Measurements from ENCODE around the gene SLC29A2.

The SLC29A2 gene

DNA sequence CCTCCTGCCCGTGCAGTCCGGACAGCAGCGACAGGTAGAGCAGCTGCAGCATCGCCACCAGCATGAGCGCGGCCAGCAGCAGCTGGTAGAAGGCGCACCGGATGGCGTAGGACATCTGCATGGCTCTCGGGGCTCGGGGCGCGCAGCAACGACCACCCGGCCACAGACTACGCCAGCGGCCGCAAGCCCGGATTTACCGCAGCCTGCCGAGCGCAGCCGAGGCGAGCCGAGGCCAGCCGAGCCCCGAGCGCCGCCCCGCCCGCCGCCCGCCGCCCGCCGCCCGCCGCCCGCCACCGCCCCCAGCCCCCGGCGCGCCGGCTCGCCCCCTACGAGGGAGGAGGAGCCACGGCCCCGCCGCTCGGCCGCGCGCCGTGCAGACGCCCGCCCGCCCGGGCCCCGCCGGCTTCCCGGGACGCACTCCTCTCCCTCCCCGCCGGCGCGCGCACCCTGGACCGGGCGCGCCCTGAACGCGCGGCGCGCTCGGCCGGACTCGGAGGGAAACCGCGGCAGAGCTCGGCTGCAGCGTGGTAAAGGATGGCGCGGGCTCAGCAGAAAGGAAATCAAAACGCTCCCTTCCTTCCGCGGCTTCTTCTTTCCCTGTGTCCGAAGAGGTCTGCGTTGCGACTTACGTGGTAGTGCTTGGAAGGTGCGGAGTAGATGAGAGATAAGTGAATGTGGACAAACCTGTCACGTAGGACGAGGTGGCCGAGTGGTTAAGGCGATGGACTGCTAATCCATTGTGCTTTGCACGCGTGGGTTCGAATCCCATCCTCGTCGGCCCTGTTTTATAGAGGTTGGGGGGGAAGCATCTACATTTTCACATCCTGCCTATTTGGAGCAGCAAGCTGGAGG lies 23.9 kb downstream of the SLC29A2 start, which contains the start of gene B4GAT1:
Gene B4GAT1 (minus strand): TSS at position 205 of the 852 bp plus-strand sequence. CDS start 84 bp downstream, at position 121.
- peak within 1 kb of the TSS; percentile 99 for H3K27ac Mint-ChIP-seq
- peaks cover 2 to 4% of the 10 kb centered on the region in 2 donors for H3K9me3 Mint-ChIP-seq
- peak within 1 kb of the TSS; percentile 85 to 92 for H3K4me3 Mint-ChIP-seq
- H3K27me3 Mint-ChIP-seq, result peaks cover 5 to 7% of the 10 kb centered on the region in 2 donors
- peak; percentile 88 for DNase-seq
- peaks cover 22 to 40% of the 10 kb centered on the region in 2 donors for H3K4me1 Mint-ChIP-seq
- H3K36me3 Mint-ChIP-seq, result peaks cover 7 to 14% of the 10 kb centered on the region in 2 donors
- peak; percentile 68 to 70 for ATAC-seq (replicated peaks)

DNA sequence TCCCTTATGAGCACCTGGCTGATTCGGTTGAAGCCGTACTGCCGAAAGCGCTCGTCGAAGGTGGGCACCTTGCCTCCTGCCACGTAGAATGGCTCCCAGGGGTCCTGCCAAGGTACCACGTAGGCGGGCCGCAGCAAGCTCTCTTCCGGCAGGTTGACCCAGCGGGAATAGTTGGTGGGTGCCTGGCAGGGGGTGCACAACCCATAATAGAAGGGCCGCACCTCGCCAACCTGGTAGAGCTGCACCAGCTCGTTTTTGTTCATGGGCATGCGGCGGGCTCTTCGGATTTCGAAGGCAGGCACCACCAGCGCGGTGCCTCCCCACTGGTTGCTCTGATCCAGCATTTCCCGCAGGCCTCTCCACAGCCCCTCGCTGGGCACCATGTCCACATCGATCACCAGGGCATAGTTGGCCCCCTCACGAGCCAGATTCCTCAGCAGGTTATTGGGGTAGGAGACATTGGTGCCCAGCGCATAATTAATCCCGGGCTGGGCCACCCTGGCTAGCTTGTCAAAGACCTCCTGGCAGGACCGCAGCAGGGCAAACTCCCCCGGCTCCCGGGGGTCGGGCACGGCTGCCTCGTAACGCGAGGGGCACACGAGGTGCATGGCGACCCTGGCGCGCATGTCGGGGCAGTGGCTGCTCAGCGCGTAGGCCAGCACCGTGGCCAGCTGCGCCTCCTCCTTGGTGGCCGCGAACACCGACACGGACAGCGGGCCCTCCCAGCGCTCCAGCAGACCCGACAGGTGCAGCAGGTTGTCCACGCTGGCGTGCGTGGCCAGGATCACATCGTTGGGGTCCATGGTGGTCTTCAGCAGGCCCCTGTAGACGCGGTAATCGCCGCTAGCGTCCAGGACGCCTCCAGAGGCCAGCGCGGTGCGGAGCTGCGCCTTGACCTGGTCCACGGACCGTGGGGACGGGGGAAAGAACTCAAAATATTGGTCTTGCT lies 24.8 kb downstream of the SLC29A2 start:
- Mint-ChIP-seq H3K36me3 (peaks cover 12 to 23% of the 10 kb centered on the region in 2 donors), H3K27me3 (peaks cover 5 to 7% of the 10 kb centered on the region in 2 donors), H3K27ac (peak overlapping the region; percentile 86), H3K4me1 (peaks cover 27 to 45% of the 10 kb centered on the region in 2 donors), H3K4me3 (peak overlapping the region; percentile 80 to 82), H3K9me3 (peaks cover 2 to 4% of the 10 kb centered on the region in 2 donors)
- DNase-seq, result no peak
- no peak for ATAC-seq (replicated peaks)

DNA sequence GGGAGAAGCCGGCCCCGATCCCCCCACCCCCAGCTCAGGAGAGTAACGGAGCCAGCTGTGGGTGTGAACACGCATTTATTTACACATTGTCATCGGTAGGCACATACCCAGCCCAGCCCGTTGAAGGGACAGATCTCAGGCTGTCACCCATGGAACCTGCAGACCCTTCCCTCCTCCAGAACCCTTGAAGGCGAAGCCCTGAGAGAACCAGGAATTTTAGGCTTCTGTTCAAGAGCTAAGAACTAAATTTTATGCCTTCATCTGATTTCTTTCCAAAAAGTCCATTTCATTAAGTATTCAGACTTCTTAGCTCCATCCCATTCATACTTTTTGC lies 26.3 kb downstream of the SLC29A2 start:
- peaks cover 30 to 50% of the 10 kb centered on the region in 2 donors for H3K4me1 Mint-ChIP-seq
- H3K4me3 Mint-ChIP-seq, result peak overlapping the region; percentile 94 to 97
- peak; percentile 6 to 9 for ATAC-seq (replicated peaks)
- DNase-seq, result no peak
- H3K9me3 Mint-ChIP-seq, result peaks cover 2 to 4% of the 10 kb centered on the region in 2 donors
- peaks cover 5 to 7% of the 10 kb centered on the region in 2 donors for H3K27me3 Mint-ChIP-seq
- peaks cover 19 to 34% of the 10 kb centered on the region in 2 donors for H3K36me3 Mint-ChIP-seq
- H3K27ac Mint-ChIP-seq, result peak overlapping the region; percentile 98

GRCh38 chr11:66344550-66345315 lies 26.8 kb downstream of the SLC29A2 start, which contains the start of gene BRMS1:
Gene BRMS1 (minus strand): TSS chr11:66345104. CDS start chr11:66342234, 2,870 bp downstream.
- Mint-ChIP-seq H3K27me3 (peaks cover 5 to 7% of the 10 kb centered on the region in 2 donors), H3K27ac (peak within 1 kb of the TSS; percentile 98), H3K9me3 (peaks cover 2 to 4% of the 10 kb centered on the region in 2 donors), H3K4me1 (peaks cover 30 to 50% of the 10 kb centered on the region in 2 donors), H3K4me3 (peak within 1 kb of the TSS; percentile 94 to 97), H3K36me3 (peaks cover 24 to 37% of the 10 kb centered on the region in 2 donors)
- peak; percentile 89 for DNase-seq
- ATAC-seq (replicated peaks), result peak; percentile 82 to 85

GRCh38 chr11:66343176-66343575 lies 28.4 kb downstream of the SLC29A2 start:
- peak overlapping the region; percentile 43 for H3K27ac Mint-ChIP-seq
- H3K4me1 Mint-ChIP-seq, result peaks cover 27 to 43% of the 10 kb centered on the region in 2 donors
- ATAC-seq (replicated peaks), result no peak
- no peak for DNase-seq
- H3K4me3 Mint-ChIP-seq, result peak overlapping the region; percentile 52 to 60
- peaks cover 5 to 6% of the 10 kb centered on the region in 2 donors for H3K27me3 Mint-ChIP-seq
- H3K36me3 Mint-ChIP-seq, result peaks cover 34 to 46% of the 10 kb centered on the region in 2 donors
- peaks cover 2 to 4% of the 10 kb centered on the region in 2 donors for H3K9me3 Mint-ChIP-seq

GRCh38 chr11:66341502-66342126 lies 29.9 kb downstream of the SLC29A2 start:
- ATAC-seq (replicated peaks) (no peak), DNase-seq (no peak)
- H3K4me1 Mint-ChIP-seq, result peaks cover 30 to 50% of the 10 kb centered on the region in 2 donors
- peaks cover 40 to 53% of the 10 kb centered on the region in 2 donors for H3K36me3 Mint-ChIP-seq
- peaks cover 0 to 3% of the 10 kb centered on the region in 2 donors for H3K27me3 Mint-ChIP-seq
- H3K9me3 Mint-ChIP-seq, result no peaks in the 10 kb centered on the region
- no peak overlapping the region for H3K4me3 Mint-ChIP-seq
- no peak overlapping the region for H3K27ac Mint-ChIP-seq

DNA sequence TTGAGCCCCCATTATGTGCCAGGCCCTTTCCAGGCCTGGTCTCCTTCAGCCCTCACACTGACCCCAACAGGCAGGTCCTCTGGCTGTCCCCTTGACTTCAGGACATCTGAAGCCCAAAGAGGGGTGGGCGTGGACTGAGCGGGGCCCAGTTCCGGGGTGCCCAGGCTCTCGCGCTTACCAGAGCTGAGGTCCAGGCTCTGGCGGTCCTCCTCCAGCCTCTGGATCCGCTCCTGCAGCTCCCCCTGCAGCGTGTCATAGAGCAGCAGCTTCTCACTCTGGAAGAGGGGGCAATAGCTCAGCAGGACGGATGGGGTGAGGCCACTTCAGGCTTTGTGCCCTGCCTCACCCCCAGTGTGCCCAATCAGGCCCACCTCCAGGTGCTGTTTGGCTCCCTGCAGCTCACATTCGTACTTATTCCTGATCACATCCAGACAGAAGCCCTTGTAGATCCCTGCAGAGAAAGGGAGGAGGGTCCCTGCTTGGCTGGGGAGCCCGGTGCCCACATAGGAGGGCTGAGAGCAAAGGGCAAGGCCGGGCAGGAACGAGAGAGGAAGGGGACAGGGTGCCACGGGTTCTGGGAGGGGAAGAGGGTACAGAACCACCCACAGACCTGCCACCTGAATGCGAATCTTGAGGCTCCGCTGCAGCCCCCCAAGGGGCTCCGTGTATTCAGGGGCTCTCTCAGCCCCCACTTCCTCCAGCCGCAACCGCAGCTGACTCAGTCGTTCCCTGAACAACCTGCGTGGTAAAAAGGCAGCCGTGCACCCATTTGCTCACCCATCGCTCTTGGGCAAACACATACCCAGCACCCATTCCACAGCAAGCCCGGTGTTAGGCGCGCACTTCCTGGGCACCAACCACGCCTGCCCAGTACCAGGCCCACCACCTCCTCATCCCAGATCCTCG lies 30.7 kb downstream of the SLC29A2 start:
- no peak overlapping the region for H3K27ac Mint-ChIP-seq
- H3K27me3 Mint-ChIP-seq, result peaks cover 5 to 10% of the 10 kb centered on the region in 2 donors
- DNase-seq, result no peak
- peaks cover 45 to 57% of the 10 kb centered on the region in 2 donors for H3K36me3 Mint-ChIP-seq
- peaks cover 36 to 57% of the 10 kb centered on the region in 2 donors for H3K4me1 Mint-ChIP-seq
- no peak overlapping the region for H3K4me3 Mint-ChIP-seq
- no peaks in the 10 kb centered on the region for H3K9me3 Mint-ChIP-seq
- ATAC-seq (replicated peaks), result no peak

GRCh38 chr11:66339686-66340483 lies 31.7 kb downstream of the SLC29A2 start:
- peaks cover 10 to 18% of the 10 kb centered on the region in 2 donors for H3K27me3 Mint-ChIP-seq
- H3K4me1 Mint-ChIP-seq, result peaks cover 38 to 62% of the 10 kb centered on the region in 2 donors
- no peaks in the 10 kb centered on the region for H3K9me3 Mint-ChIP-seq
- peaks cover 47 to 57% of the 10 kb centered on the region in 2 donors for H3K36me3 Mint-ChIP-seq
- H3K4me3 Mint-ChIP-seq, result no peak overlapping the region
- no peak overlapping the region for H3K27ac Mint-ChIP-seq
- no peak for DNase-seq
- no peak for ATAC-seq (replicated peaks)

DNA sequence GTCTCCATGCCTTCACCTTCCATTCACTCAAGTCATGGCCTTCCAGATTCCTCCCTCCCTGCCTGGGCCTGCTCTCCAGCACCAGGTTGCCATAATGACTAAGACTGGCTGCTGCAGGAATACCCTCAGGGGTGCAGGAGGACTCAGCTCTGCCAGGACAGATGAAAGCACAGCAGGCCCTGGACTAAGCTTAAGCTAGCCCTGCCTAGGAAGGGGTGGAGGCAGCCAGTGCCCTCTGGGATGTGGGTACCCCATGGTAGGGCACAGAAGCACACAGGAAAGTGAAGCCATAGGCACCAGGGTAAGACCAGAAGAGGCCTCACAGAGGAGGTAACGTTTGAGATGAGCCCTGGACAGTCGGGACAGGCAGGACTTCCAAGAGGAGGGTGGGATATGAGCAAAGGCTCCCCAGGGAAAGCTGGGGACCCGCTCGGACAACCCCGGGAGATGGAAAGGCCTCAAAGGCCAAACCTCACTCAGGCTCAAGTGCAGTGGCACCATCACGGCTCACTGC lies 32.3 kb downstream of the SLC29A2 start:
- Mint-ChIP-seq H3K36me3 (peaks cover 47 to 57% of the 10 kb centered on the region in 2 donors), H3K27ac (peak overlapping the region; percentile 73), H3K4me1 (peaks cover 38 to 57% of the 10 kb centered on the region in 2 donors), H3K4me3 (no peak overlapping the region), H3K9me3 (no peaks in the 10 kb centered on the region), H3K27me3 (peaks cover 10 to 18% of the 10 kb centered on the region in 2 donors)
- ATAC-seq (replicated peaks) (no peak), DNase-seq (no peak)

- no peak overlapping the region for H3K27ac Mint-ChIP-seq
- H3K4me1 Mint-ChIP-seq, result peaks cover 36 to 50% of the 10 kb centered on the region in 2 donors
- ATAC-seq (replicated peaks) (no peak), DNase-seq (no peak)
- H3K36me3 Mint-ChIP-seq, result peaks cover 47 to 57% of the 10 kb centered on the region in 2 donors
- H3K4me3 Mint-ChIP-seq, result no peak overlapping the region
- no peaks in the 10 kb centered on the region for H3K9me3 Mint-ChIP-seq
- H3K27me3 Mint-ChIP-seq, result peaks cover 10 to 18% of the 10 kb centered on the region in 2 donors
These were observed 33.0 kb downstream of the SLC29A2 start for GRCh38 chr11:66338276-66339161.

Measured in stimulated activated naive B cell treated with anti-CD40 and anti-IgM and Interleukin-4, amounts not matched to agents 10 μg/mL and 1 μg/mL and 100 μg/mL, for 72 hours (primary cell).